ENCODE data around the gene UHRF1. TPM values are rescaled to one million over a fixed set of nuclear protein-coding genes. Genes with fewer than 3 reads are reported as not detected.

Gene UHRF1
- total and polyA plus RNA-seq, 4 donors = 0.06 to 57.4 (median 0.73) TPM

GRCh38 chr19:4983346-4984105 lies 74.2 kb downstream of the UHRF1 start (continued):
- TF ChIP-seq REST (IDR thresholded peaks at IDR 0.05) (no peak), FOXA1 (IDR thresholded peaks at IDR 0.05) (no peak), SP1 (IDR thresholded peaks at IDR 0.05) (no peak)

- Histone ChIP-seq H3K4me1 (ENCODE audit: control insufficient read depth in 4 of 4, insufficient read depth in 4 of 4, low read length in 3 of 4) (peaks cover 0 to 21% (median 11%) of the 10 kb centered on the region in 4 donors), H3K9me3 (ENCODE audit: control insufficient read depth in 4 of 4, low read length in 3 of 4) (no peaks in the 10 kb centered on the region), H3K27me3 (ENCODE audit: control insufficient read depth in 4 of 4, insufficient read depth in 4 of 4, low read length in 3 of 4) (no peaks in the 10 kb centered on the region), H3K9ac (ENCODE audit: low read depth in 1 of 2, low read length in 2 of 2) (peak overlapping the region in 1 of 2 donors; percentile 12), H3K27ac (ENCODE audit: low read depth in 1 of 2, low read length in 2 of 2) (no peak overlapping the region), H3K4me3 (ENCODE audit: low read depth in 1 of 3, low read length in 3 of 3) (no peak overlapping the region), H3K36me3 (ENCODE audit: control insufficient read depth in 4 of 4, insufficient read depth in 3 of 4, low read depth in 1 of 4, low read length in 3 of 4) (peaks cover 0 to 7% (median 0%) of the 10 kb centered on the region in 4 donors)
- TF ChIP-seq RAD21 (IDR thresholded peaks at IDR 0.05) (no peak), REST (IDR thresholded peaks at IDR 0.05) (no peak), GABPA (IDR thresholded peaks at IDR 0.05 in 1 of 2, conservative IDR thresholded peaks at IDR 0.05 in 1 of 2) (no peak), SP1 (IDR thresholded peaks at IDR 0.05) (no peak), MAX (IDR thresholded peaks at IDR 0.05) (no peak), ATF3 (IDR thresholded peaks at IDR 0.05) (no peak), HNF4A (conservative IDR thresholded peaks at IDR 0.05) (no peak), HNF4G (IDR thresholded peaks at IDR 0.05) (no peak), FOXA2 (IDR thresholded peaks at IDR 0.05) (no peak)
- no peak for DNase-seq (ENCODE audit: low spot score)
- 96% methylated on average over 7 of the region's 7 CpGs for WGBS
Observed at GRCh38 chr19:4984106-4984380, 74.7 kb downstream of the UHRF1 start.

- H3K27ac ChIP-seq (ENCODE audit: low read depth in 1 of 2, low read length in 2 of 2) = no peak overlapping the region
- peaks cover 0 to 7% (median 0%) of the 10 kb centered on the region in 4 donors for H3K36me3 ChIP-seq (ENCODE audit: control insufficient read depth in 4 of 4, insufficient read depth in 3 of 4, low read depth in 1 of 4, low read length in 3 of 4)
- no peak overlapping the region for H3K9ac ChIP-seq (ENCODE audit: low read depth in 1 of 2, low read length in 2 of 2)
- H3K4me1 ChIP-seq (ENCODE audit: control insufficient read depth in 4 of 4, insufficient read depth in 4 of 4, low read length in 3 of 4) = peaks cover 0 to 16% (median 7%) of the 10 kb centered on the region in 4 donors
- no peak overlapping the region for H3K4me3 ChIP-seq (ENCODE audit: low read depth in 1 of 3, low read length in 3 of 3)
- WGBS = 92% methylated on average over 18 of the region's 18 CpGs
- H3K27me3 ChIP-seq (ENCODE audit: control insufficient read depth in 4 of 4, insufficient read depth in 4 of 4, low read length in 3 of 4) = no peaks in the 10 kb centered on the region
- H3K9me3 ChIP-seq (ENCODE audit: control insufficient read depth in 4 of 4, low read length in 3 of 4) = no peaks in the 10 kb centered on the region
- TF ChIP-seq REST (IDR thresholded peaks at IDR 0.05) (no peak), YY1 (IDR thresholded peaks at IDR 0.05) (no peak), EGR1 (IDR thresholded peaks at IDR 0.05; ENCODE audit: low read depth in 2 of 2) (no peak), CTCF (IDR thresholded peaks at IDR 0.05; ENCODE audit: low read depth, low read length, missing input control) (no peak), HNF4G (IDR thresholded peaks at IDR 0.05) (no peak), RAD21 (IDR thresholded peaks at IDR 0.05) (no peak), FOXA2 (IDR thresholded peaks at IDR 0.05) (no peak), JUND (IDR thresholded peaks at IDR 0.05) (no peak), NR2F2 (IDR thresholded peaks at IDR 0.05) (no peak)
- DNase-seq (ENCODE audit: low spot score) = no peak
Observed at GRCh38 chr19:4984438-4984990, 75.2 kb downstream of the UHRF1 start.
